ENCODE data around the gene MICAL2.

DNA sequence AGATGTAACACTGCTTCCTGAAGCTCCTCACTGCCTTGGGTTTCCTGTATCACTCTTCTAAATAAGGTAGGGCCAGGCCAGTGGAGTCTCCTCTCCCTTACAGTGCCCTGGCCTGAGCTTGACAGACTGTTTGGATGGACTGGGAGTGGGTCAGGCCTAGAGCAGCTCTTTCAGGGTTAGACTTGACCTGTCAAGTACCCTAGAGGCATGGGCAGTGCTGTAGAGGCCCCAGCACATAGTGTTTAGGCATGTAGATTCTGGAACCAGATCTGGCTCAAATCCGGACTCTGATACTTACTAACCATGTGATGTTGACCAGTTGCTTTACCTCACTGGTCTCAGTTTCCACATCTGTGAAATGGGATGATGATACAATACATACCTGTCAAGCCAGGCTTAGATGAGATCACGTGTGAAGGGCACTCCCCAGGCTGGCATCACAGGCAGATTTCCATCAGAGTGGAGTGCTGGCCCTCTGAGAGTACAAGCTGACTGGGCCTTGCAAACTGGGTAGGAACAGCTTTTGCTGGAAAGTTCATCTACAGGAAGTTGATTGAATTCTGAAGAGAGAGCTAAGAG is 1.4 kb upstream of the MICAL2 start:
- TF ChIP-seq ZNF626 (tag by site-specific recombination; IDR thresholded peaks at IDR 0.05): no peak
- TF ChIP-seq, protein P1, sequence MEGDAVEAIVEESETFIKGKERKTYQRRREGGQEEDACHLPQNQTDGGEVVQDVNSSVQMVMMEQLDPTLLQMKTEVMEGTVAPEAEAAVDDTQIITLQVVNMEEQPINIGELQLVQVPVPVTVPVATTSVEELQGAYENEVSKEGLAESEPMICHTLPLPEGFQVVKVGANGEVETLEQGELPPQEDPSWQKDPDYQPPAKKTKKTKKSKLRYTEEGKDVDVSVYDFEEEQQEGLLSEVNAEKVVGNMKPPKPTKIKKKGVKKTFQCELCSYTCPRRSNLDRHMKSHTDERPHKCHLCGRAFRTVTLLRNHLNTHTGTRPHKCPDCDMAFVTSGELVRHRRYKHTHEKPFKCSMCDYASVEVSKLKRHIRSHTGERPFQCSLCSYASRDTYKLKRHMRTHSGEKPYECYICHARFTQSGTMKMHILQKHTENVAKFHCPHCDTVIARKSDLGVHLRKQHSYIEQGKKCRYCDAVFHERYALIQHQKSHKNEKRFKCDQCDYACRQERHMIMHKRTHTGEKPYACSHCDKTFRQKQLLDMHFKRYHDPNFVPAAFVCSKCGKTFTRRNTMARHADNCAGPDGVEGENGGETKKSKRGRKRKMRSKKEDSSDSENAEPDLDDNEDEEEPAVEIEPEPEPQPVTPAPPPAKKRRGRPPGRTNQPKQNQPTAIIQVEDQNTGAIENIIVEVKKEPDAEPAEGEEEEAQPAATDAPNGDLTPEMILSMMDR (tag by site-specific recombination; IDR thresholded peaks at IDR 0.05): no peak
- TF ChIP-seq, protein P2, sequence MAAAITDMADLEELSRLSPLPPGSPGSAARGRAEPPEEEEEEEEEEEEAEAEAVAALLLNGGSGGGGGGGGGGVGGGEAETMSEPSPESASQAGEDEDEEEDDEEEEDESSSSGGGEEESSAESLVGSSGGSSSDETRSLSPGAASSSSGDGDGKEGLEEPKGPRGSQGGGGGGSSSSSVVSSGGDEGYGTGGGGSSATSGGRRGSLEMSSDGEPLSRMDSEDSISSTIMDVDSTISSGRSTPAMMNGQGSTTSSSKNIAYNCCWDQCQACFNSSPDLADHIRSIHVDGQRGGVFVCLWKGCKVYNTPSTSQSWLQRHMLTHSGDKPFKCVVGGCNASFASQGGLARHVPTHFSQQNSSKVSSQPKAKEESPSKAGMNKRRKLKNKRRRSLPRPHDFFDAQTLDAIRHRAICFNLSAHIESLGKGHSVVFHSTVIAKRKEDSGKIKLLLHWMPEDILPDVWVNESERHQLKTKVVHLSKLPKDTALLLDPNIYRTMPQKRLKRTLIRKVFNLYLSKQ (tag by site-specific recombination; IDR thresholded peaks at IDR 0.05; ENCODE audit: borderline replicate concordance): no peak
- no peak for TF ChIP-seq ZNF670 (tag by site-specific recombination; IDR thresholded peaks at IDR 0.05; ENCODE audit: low read depth)
- no peak for TF ChIP-seq ZNF701 (tag by site-specific recombination; IDR thresholded peaks at IDR 0.05)
- no peak for TF ChIP-seq ZNF510 (tag by site-specific recombination; IDR thresholded peaks at IDR 0.05; ENCODE audit: insufficient replicate concordance)
- no peak for TF ChIP-seq ZBTB48 (tag by site-specific recombination; IDR thresholded peaks at IDR 0.05)
- TF ChIP-seq, protein P3, sequence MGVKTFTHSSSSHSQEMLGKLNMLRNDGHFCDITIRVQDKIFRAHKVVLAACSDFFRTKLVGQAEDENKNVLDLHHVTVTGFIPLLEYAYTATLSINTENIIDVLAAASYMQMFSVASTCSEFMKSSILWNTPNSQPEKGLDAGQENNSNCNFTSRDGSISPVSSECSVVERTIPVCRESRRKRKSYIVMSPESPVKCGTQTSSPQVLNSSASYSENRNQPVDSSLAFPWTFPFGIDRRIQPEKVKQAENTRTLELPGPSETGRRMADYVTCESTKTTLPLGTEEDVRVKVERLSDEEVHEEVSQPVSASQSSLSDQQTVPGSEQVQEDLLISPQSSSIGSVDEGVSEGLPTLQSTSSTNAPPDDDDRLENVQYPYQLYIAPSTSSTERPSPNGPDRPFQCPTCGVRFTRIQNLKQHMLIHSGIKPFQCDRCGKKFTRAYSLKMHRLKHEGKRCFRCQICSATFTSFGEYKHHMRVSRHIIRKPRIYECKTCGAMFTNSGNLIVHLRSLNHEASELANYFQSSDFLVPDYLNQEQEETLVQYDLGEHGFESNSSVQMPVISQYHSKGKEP (tag by site-specific recombination; IDR thresholded peaks at IDR 0.05): no peak
- TF ChIP-seq ZNF274 (IDR thresholded peaks at IDR 0.05; ENCODE audit: low read length): no peak
- TF ChIP-seq ZNF274 (tag by site-specific recombination; IDR thresholded peaks at IDR 0.05; ENCODE audit: borderline replicate concordance): no peak

Data from HEK293 (cell line).